SK-N-SH treated with all-trans-retinoic acid at 6 μM for 48 hours (cell line): ENCODE measurements around the gene OR2AT4.

Experiments
- ATAC-seq: fragments of 200-7000 bp; cut with Tn5 transposase; 3 replicates; pipeline ENCODE4 v1.9.1; 2020; ENCODE audit warnings: mild to moderate bottlenecking, moderate library complexity
- ARNTL ChIP-seq: fragments of 450-650 bp; formaldehyde crosslinking; IDR thresholded peaks from 2 replicates; pipeline ENCODE4 v1.5.0; 2020; ENCODE audit warnings: low read depth, mild to moderate bottlenecking, moderate library complexity, borderline replicate concordance
- BACH2 ChIP-seq: fragments of 250-450 bp; sonication (Bioruptor Pico); IDR thresholded peaks from 2 replicates; pipeline ENCODE4 v1.9.0; 2021; ENCODE audit warnings: mild to moderate bottlenecking, borderline replicate concordance
- CSDC2 ChIP-seq: fragments of 250-450 bp; sonication (Bioruptor Pico); IDR thresholded peaks from 2 replicates; pipeline ENCODE4 v1.5.0; 2020; ENCODE audit warnings: mild to moderate bottlenecking, moderate library complexity
- ESRRG ChIP-seq: fragments of 250-450 bp; sonication (Bioruptor Pico); IDR thresholded peaks from 2 replicates; pipeline ENCODE4 v1.6.1; 2021; ENCODE audit warnings: mild to moderate bottlenecking
- GLIS3 ChIP-seq: fragments of 250-450 bp; sonication (Bioruptor Pico); IDR thresholded peaks from 2 replicates; pipeline ENCODE4 v1.5.0; 2020; ENCODE audit warnings: mild to moderate bottlenecking, moderate library complexity
- ISL1 ChIP-seq: fragments of 250-450 bp; sonication (Bioruptor Pico); IDR thresholded peaks from 2 replicates; pipeline ENCODE4 v2.1.2; 2022; ENCODE audit warnings: mild to moderate bottlenecking, moderate library complexity
- OSR1 ChIP-seq: fragments of 250-450 bp; sonication (Bioruptor Pico); IDR thresholded peaks from 2 replicates; pipeline ENCODE4 v1.8.0; 2022; ENCODE audit warnings: moderate library complexity, mild to moderate bottlenecking, inconsistent platforms
- PPARA ChIP-seq: fragments of 250-450 bp; sonication (Bioruptor Pico); IDR thresholded peaks from 2 replicates; pipeline ENCODE4 v1.5.0; 2020; ENCODE audit warnings: mild to moderate bottlenecking, borderline replicate concordance
- RARB ChIP-seq: fragments of 250-450 bp; sonication (Bioruptor Pico); IDR thresholded peaks from 2 replicates; pipeline ENCODE4 v1.8.0; 2021; ENCODE audit warnings: mild to moderate bottlenecking, moderate library complexity
- SNAI2 ChIP-seq: fragments of 250-450 bp; sonication (Bioruptor Pico); IDR thresholded peaks from 2 replicates; pipeline ENCODE4 v1.5.0; 2020; ENCODE audit warnings: mild to moderate bottlenecking, moderate library complexity
- TCF4 ChIP-seq: fragments of 250-450 bp; sonication (Bioruptor Pico); IDR thresholded peaks from 2 replicates; pipeline ENCODE4 v1.8.0; 2021; ENCODE audit warnings: mild to moderate bottlenecking, moderate library complexity, borderline replicate concordance
- TOX ChIP-seq: fragments of 250-450 bp; sonication (Bioruptor Pico); IDR thresholded peaks from 2 replicates; pipeline ENCODE4 v1.8.0; 2021; ENCODE audit warnings: mild to moderate bottlenecking, moderate library complexity, borderline replicate concordance
- ZC3H10 ChIP-seq: fragments of 250-450 bp; sonication (Bioruptor Pico); IDR thresholded peaks from 2 replicates; pipeline ENCODE4 v1.5.1; 2021; ENCODE audit warnings: mild to moderate bottlenecking, moderate library complexity
- ZFP3 ChIP-seq: fragments of 250-450 bp; sonication (Bioruptor Pico); IDR thresholded peaks from 2 replicates; pipeline ENCODE4 v1.5.0; 2020; ENCODE audit warnings: mild to moderate bottlenecking, moderate library complexity
- ZFP30 ChIP-seq: fragments of 450-650 bp; formaldehyde crosslinking; IDR thresholded peaks from 2 replicates; pipeline ENCODE4 v1.5.0; 2022; ENCODE audit warnings: mild to moderate bottlenecking, moderate library complexity
- ZNF70 ChIP-seq: fragments of 450-650 bp; formaldehyde crosslinking; IDR thresholded peaks from 2 replicates; pipeline ENCODE4 v1.5.0; 2020; ENCODE audit warnings: mild to moderate bottlenecking, moderate library complexity
- TF ChIP-seq, protein P1 (sequence below): fragments of 250-450 bp; sonication (Bioruptor Pico); IDR thresholded peaks from 2 replicates; pipeline ENCODE4 v1.8.0; 2021; ENCODE audit warnings: low read depth, mild to moderate bottlenecking, moderate library complexity, borderline replicate concordance
- TF ChIP-seq, protein P2 (sequence below): fragments of 250-450 bp; sonication (Bioruptor Pico); IDR thresholded peaks from 2 replicates; pipeline ENCODE4 v1.5.1; 2020; ENCODE audit warnings: low read depth, mild to moderate bottlenecking, moderate library complexity
- TF ChIP-seq, protein P3 (sequence below): fragments of 250-450 bp; sonication (Bioruptor Pico); IDR thresholded peaks from 2 replicates; pipeline ENCODE4 v1.5.1; 2021; ENCODE audit warnings: mild to moderate bottlenecking, moderate library complexity
- TF ChIP-seq, protein P4 (sequence below): fragments of 250-450 bp; sonication (Bioruptor Pico); IDR thresholded peaks from 2 replicates; pipeline ENCODE4 v1.8.0; 2020; ENCODE audit warnings: mild to moderate bottlenecking, moderate library complexity, borderline replicate concordance

Gene OR2AT4

DNA sequence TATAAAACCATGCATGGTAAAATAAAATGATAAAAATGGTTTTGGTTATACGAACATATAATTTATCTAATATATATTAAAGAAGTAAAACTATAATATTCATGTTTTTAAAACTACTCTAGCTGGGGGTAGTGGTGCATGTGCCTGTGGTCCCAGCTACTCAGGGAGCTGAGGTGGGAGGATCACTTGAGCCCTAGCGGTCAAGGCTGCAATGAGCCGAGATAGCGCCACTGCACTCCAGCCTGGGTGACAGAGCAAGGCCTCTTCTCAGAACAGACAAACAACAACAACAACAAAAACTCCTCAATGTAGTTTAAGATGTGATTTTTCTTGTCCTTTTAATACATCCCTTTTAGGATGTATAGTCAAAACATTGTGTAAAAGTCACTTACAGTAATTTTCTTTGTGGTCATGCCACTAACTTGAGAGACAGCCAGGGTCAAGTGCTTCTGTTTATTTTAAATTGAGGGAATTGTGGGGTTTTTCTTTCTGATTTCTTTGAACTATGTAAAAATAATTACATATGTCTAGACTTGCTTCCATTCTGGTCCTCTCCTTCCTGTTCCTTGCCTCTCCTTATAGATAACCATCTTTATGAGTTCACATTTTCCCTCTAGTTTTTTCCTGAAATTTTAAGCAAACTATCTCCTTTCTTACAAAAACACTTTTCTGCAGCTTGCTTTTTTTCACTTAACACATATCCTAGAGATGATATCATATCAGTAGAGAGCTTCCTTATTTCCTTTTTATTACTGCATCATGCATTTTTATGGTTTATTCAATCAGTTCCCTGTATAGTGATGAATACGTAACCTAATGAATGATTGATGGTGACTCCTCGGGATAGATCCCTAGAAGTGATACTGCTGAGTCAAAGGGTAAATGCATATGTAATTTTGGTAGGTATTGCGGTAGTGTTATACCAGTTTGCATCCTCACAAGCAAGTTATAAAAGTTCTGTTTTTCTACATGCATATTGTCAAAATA is 9.1 kb downstream of the OR2AT4 start (continued):
- TF ChIP-seq, protein P1, sequence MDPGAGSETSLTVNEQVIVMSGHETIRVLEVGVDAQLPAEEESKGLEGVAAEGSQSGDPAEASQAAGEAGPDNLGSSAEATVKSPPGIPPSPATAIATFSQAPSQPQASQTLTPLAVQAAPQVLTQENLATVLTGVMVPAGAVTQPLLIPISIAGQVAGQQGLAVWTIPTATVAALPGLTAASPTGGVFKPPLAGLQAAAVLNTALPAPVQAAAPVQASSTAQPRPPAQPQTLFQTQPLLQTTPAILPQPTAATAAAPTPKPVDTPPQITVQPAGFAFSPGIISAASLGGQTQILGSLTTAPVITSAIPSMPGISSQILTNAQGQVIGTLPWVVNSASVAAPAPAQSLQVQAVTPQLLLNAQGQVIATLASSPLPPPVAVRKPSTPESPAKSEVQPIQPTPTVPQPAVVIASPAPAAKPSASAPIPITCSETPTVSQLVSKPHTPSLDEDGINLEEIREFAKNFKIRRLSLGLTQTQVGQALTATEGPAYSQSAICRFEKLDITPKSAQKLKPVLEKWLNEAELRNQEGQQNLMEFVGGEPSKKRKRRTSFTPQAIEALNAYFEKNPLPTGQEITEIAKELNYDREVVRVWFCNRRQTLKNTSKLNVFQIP (CRISPR knock-in tag), result no peak
- no peak for TF ChIP-seq TOX (CRISPR knock-in tag)
- TF ChIP-seq, protein P2, sequence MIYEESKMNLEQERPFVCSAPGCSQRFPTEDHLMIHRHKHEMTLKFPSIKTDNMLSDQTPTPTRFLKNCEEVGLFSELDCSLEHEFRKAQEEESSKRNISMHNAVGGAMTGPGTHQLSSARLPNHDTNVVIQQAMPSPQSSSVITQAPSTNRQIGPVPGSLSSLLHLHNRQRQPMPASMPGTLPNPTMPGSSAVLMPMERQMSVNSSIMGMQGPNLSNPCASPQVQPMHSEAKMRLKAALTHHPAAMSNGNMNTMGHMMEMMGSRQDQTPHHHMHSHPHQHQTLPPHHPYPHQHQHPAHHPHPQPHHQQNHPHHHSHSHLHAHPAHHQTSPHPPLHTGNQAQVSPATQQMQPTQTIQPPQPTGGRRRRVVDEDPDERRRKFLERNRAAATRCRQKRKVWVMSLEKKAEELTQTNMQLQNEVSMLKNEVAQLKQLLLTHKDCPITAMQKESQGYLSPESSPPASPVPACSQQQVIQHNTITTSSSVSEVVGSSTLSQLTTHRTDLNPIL, result no peak
- TF ChIP-seq GLIS3, result no peak
- no peak for TF ChIP-seq ZFP30 (CRISPR knock-in tag)
- TF ChIP-seq ZFP3, result no peak
- TF ChIP-seq ZC3H10, result no peak

DNA sequence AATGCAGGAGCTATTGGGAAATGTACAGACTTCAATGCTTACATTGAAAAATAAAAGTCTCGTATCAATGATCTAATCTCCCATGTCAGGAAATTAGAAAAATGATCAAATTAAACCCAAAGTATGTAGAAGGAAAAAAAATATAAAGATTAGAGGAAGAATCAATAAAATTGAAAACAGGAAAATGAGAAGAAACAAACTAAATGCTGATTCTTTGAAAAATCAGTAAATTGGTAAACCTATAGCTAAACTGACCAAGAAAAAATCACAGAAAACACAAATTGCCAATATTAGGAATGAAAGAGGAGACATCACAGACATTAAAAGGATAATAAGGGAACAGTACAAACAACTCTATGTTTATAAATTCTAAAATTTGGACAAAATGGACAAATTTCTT is 11.8 kb downstream of the OR2AT4 start:
- no peak for ATAC-seq
- no peak for TF ChIP-seq ESRRG (CRISPR knock-in tag)
- TF ChIP-seq, protein P3, sequence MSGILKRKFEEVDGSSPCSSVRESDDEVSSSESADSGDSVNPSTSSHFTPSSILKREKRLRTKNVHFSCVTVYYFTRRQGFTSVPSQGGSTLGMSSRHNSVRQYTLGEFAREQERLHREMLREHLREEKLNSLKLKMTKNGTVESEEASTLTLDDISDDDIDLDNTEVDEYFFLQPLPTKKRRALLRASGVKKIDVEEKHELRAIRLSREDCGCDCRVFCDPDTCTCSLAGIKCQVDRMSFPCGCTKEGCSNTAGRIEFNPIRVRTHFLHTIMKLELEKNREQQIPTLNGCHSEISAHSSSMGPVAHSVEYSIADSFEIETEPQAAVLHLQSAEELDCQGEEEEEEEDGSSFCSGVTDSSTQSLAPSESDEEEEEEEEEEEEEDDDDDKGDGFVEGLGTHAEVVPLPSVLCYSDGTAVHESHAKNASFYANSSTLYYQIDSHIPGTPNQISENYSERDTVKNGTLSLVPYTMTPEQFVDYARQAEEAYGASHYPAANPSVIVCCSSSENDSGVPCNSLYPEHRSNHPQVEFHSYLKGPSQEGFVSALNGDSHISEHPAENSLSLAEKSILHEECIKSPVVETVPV (CRISPR knock-in tag), result no peak
- TF ChIP-seq, protein P4, sequence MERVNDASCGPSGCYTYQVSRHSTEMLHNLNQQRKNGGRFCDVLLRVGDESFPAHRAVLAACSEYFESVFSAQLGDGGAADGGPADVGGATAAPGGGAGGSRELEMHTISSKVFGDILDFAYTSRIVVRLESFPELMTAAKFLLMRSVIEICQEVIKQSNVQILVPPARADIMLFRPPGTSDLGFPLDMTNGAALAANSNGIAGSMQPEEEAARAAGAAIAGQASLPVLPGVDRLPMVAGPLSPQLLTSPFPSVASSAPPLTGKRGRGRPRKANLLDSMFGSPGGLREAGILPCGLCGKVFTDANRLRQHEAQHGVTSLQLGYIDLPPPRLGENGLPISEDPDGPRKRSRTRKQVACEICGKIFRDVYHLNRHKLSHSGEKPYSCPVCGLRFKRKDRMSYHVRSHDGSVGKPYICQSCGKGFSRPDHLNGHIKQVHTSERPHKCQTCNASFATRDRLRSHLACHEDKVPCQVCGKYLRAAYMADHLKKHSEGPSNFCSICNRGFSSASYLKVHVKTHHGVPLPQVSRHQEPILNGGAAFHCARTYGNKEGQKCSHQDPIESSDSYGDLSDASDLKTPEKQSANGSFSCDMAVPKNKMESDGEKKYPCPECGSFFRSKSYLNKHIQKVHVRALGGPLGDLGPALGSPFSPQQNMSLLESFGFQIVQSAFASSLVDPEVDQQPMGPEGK (CRISPR knock-in tag), result no peak

DNA sequence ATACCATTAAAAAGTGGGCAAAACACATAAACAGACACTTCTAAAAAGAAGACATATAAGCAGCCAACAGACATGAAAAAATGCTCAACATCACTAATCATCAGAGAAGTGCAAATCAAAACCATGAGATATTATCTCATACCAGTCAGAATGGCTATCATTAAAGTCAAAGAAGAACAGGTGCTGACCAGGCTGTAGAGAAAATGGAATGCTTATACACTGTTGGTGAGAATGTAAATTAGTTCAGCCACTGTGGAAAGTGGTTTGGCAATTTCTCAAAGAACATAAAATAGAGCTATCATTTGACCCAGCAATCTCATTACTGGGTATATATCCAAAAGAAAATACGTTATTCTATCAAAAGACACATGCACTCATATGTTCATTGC is 13.5 kb downstream of the OR2AT4 start:
- ATAC-seq, result no peak
- TF ChIP-seq, protein P3 (CRISPR knock-in tag), result no peak
- TF ChIP-seq ZC3H10 (no peak), ZNF70 (CRISPR knock-in tag) (no peak), SNAI2 (no peak), TCF4 (CRISPR knock-in tag) (no peak), PPARA (no peak), TOX (CRISPR knock-in tag) (no peak), CSDC2 (CRISPR knock-in tag) (no peak), ISL1 (CRISPR knock-in tag) (no peak), BACH2 (CRISPR knock-in tag) (no peak), ZFP3 (no peak), OSR1 (CRISPR knock-in tag) (no peak), RARB (CRISPR knock-in tag) (no peak), GLIS3 (no peak), ARNTL (CRISPR knock-in tag) (no peak), ESRRG (CRISPR knock-in tag) (no peak)
- TF ChIP-seq, protein P2, result no peak
- TF ChIP-seq, protein P1 (CRISPR knock-in tag), result no peak
- TF ChIP-seq, protein P4 (CRISPR knock-in tag), result no peak
